NCI-H2227 (cell line): ENCODE results near the gene GAK.
"Not testable (repeated sequence)": the region's sequence is repeated elsewhere in the genome, so short reads cannot be mapped to it uniquely, and the experiment has no call there.

Experiments
- DNase-seq: peaks from one replicate; lab custom pipeline; 2025; ENCODE audit not compliant: unreplicated experiment; lab: John Stamatoyannopoulos, UW

Gene GAK

GRCh38 chr4:952881-953573, 20.9 kb upstream of the GAK start:
- DNase-seq, result no peak

- no peak for DNase-seq
These were observed 19.7 kb upstream of the GAK start for GRCh38 chr4:951594-952468.

DNA sequence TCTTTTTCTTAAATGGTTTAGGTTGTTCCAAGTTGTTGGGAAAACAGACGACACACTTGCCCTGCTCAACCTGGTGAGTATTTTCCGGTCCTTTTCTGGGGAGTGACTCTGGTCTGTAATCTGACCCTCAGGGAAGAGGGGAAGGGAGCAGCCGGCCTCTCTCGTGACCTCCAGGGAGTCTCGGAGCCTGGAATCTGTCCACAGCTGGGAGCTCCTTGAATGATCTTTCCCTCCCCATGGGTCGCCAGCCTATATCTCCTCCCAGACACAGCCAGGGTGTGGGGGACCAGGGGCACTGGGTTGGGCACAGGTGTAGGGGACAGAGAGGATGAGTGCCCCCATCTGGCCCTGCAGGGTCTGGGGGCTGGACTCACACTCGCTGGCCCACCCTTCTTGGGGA, 19.1 kb upstream of the GAK start:
- DNase-seq, result no peak

- DNase-seq, result no peak
These were observed 18.3 kb upstream of the GAK start for GRCh38 chr4:950136-951020.

GRCh38 chr4:949656-950055, 17.5 kb upstream of the GAK start:
- no peak for DNase-seq

GRCh38 chr4:948936-949300, 16.8 kb upstream of the GAK start:
- DNase-seq, result no peak

- no peak for DNase-seq
These were observed 16.2 kb upstream of the GAK start for GRCh38 chr4:948101-948935.

DNA sequence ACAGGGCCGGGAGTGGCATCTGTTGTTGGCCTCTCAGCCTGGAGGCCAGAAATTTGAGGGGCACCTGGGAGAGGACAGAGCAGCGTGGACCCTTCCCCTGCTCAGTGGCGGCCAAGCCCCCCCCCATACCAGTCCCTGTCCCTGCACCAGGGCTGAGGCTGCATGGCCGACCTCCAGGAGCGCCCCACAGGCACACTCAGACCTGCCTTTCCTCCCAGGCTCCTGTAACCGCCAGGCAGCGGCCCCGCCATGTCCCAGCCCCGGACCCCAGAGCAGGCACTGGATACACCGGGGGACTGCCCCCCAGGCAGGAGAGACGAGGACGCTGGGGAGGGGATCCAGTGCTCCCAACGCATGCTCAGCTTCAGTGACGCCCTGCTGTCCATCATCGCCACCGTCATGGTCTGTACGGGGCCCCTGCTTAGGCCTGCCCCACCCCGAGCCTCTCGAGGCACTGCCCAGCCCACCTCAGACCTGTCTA, 15.4 kb upstream of the GAK start:
- no peak for DNase-seq

DNA sequence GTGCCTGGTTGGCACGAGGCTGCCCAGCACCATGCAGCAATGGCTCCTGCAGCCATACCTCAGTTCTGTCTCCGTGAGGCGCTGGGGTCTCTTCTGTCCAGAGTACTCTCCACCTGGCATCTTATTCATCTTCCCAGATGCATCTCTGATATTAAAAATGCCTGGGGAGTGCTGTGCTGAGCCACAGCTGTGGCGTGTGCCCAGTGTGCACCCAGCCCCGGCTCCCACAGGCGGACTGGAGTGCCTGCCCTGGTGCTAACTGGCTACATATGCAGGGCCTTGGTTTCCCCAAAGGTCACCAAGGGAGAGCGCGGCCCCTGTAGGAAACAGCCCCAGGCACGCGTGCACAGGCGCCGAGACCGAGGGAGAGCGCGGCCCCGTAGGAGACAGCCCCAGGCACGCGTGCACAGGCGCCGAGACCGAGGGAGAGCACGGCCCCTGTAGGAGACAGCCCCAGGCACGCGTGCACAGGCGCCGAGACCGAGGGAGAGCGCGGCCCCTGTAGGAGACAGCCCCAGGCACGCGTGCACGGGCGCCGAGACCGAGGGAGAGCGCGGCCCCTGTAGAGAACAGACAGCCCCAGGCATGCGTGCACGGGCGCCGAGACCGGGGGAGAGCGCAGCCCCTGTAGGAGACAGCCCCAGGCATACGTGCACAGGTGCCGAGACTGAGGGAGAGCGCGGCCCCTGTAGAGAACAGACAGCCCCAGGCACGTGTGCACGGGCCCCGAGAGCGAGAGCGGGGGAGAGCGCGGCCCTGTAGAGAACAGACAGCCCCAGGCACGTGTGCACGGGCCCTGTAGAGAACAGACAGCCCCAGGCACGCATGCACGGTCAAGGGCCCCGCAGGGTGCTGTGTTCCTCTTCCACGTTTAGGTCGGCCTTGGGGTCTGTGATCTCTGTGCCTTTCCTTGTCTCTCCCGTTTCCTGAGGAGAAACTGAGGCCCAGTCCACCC, 14.7 kb upstream of the GAK start:
- DNase-seq, result no peak

DNA sequence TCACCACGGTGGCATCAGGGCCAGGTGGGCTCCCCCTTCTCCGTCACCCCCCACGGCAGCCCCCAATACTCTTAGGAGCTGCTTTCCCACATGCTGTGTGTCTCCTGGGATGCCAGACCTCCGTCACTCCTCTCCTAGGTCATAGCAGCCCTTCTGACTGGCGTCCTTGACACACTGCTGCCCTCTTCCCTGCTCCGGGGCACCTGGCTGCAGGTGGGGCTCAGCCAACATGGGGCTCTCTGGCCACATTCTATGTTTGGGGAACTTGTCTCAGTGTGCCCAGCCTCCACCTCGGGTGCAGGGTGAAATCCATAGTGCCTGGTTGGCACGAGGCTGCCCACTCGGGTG, 14.0 kb upstream of the GAK start:
- DNase-seq, result no peak

GRCh38 chr4:945274-946102, 13.4 kb upstream of the GAK start:
- DNase-seq, result no peak

GRCh38 chr4:939508-939907, 7.4 kb upstream of the GAK start:
- DNase-seq, result not testable (repeated sequence)

- DNase-seq, result no peak
These were observed 576 bp upstream of the GAK start for GRCh38 chr4:932713-933070.

- DNase-seq, result no peak
These were observed 739 bp downstream of the GAK start for GRCh38 chr4:931194-931959.

- DNase-seq, result no peak
These were observed 1.3 kb downstream of the GAK start for GRCh38 chr4:930827-931193.

GRCh38 chr4:930028-930551, 2.0 kb downstream of the GAK start:
- DNase-seq, result no peak

DNA sequence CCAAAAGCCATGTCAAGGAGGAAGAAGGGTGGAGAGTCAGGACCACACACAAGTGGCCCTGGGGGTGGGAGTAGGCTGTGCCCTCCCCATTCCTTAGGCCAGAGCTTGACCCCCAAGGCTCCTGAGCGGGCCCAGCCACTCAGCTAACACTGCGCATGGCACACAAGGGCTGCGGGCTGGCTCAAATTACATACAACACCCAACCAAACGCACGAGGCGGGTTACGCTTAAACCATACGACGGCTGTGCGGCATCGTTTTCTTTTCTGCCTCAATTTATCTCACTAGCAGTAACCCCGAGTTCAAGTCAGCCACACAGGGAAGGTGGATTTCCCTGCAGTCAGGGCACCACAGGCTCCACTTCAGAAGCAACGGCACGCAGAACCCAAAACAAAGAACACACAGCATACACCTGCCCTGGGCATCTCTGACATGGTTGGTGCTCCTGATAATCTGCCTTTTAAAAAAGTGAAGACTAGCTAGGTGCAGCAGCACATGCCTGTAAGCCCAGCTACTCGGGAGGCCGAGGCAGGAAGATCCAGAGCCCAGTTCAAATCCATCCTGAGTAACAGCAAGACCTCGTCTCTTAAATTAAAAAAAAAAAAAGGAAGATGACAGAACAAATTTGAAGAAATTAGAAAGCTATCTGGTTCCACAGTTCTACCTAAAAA, 2.9 kb downstream of the GAK start:
- DNase-seq, result no peak
